ENCODE data around the gene OR2H2.

- TF ChIP-seq POLR2AphosphoS5 (IDR thresholded peaks at IDR 0.05) (no peak), CTCF (IDR thresholded peaks at IDR 0.05) (peak in 2 of 3 donors; percentile 43 to 68)
Measured at GRCh38 chr6:29628419-29629281, 43.7 kb downstream of the OR2H2 start.
